OCI-LY1 (cell line): Measurements from ENCODE around the gene NPLOC4.

Experiments
- H2AFZ ChIP-seq: fragments of 200-600 bp; sonication (generic), shearing (Covaris generic); 2 replicates; pipeline ENCODE4 v1.6.0; 2014; ENCODE audit warnings: antibody characterized with exemption, mild to moderate bottlenecking, low read length
- H3F3A ChIP-seq: fragments of 200-600 bp; sonication (generic), shearing (Covaris generic); 2 replicates; pipeline ENCODE4 v1.6.0; 2014; ENCODE audit warnings: mild to moderate bottlenecking, antibody characterized with exemption, low read length, moderate library complexity; ENCODE audit not compliant: insufficient read depth
- H3K27ac ChIP-seq: fragments of 200-600 bp; sonication (generic); 2 replicates; pipeline ENCODE4 v1.5.1; 2014; ENCODE audit warnings: low read length, mixed run types, mild to moderate bottlenecking, low read depth; ENCODE audit not compliant: poor library complexity, severe bottlenecking
- H3K27me3 ChIP-seq: fragments of 200-600 bp; sonication (generic); 2 replicates; pipeline ENCODE4 v1.6.0; 2014; ENCODE audit warnings: antibody characterized with exemption, mild to moderate bottlenecking, low read length, moderate library complexity; ENCODE audit not compliant: insufficient read depth
- H3K36me3 ChIP-seq: fragments of 200-600 bp; sonication (generic); 2 replicates; pipeline ENCODE4 v1.6.1; 2014; ENCODE audit warnings: mild to moderate bottlenecking, antibody characterized with exemption, low read length, moderate library complexity, mixed read lengths; ENCODE audit not compliant: insufficient read depth
- H3K4me1 ChIP-seq: fragments of 200-600 bp; sonication (generic); 2 replicates; pipeline ENCODE4 v1.5.1; 2014; ENCODE audit warnings: mild to moderate bottlenecking, low read length, moderate library complexity; ENCODE audit not compliant: insufficient read depth, severe bottlenecking
- H3K4me2 ChIP-seq: fragments of 200-600 bp; sonication (generic), shearing (Covaris generic); 2 replicates; pipeline ENCODE4 v1.6.1; 2014; ENCODE audit warnings: low read length
- H3K4me3 ChIP-seq: fragments of 200-600 bp; sonication (generic); 2 replicates; pipeline ENCODE4 v1.5.1; 2014; ENCODE audit warnings: low read length, low read depth, mild to moderate bottlenecking, mixed read lengths; ENCODE audit not compliant: poor library complexity, severe bottlenecking
- H3K79me2 ChIP-seq: fragments of 200-600 bp; shearing (Covaris generic); 2 replicates; pipeline ENCODE4 v1.6.1; 2016; ENCODE audit warnings: mixed run types, low read length, mixed read lengths; ENCODE audit not compliant: insufficient read depth
- H3K9ac ChIP-seq: fragments of 200-600 bp; sonication (generic), shearing (Covaris generic); 2 replicates; pipeline ENCODE4 v1.6.1; 2014; ENCODE audit warnings: mild to moderate bottlenecking, low read length, mixed read lengths
- H3K9me2 ChIP-seq: fragments of 200-600 bp; sonication (generic), shearing (Covaris generic); 2 replicates; pipeline ENCODE4 v1.6.1; 2014; ENCODE audit warnings: low read depth, mild to moderate bottlenecking, low read length, mixed read lengths
- H3K9me3 ChIP-seq: fragments of 200-600 bp; shearing (Covaris generic); 2 replicates; pipeline ENCODE4 v1.6.1; 2014; ENCODE audit warnings: low read length, mixed read lengths
- H4K20me1 ChIP-seq: fragments of 200-600 bp; sonication (generic), shearing (Covaris generic); 2 replicates; pipeline ENCODE4 v1.6.0; 2016; ENCODE audit warnings: mild to moderate bottlenecking, low read length; ENCODE audit not compliant: insufficient read depth
- EZH2 ChIP-seq: fragments of 200-600 bp; sonication (generic), shearing (Covaris generic); IDR thresholded peaks from 2 replicates; pipeline ENCODE4 v1.8.0; 2017; ENCODE audit warnings: borderline replicate concordance, mixed run types, mild to moderate bottlenecking, antibody characterized with exemption, low read length, moderate library complexity, mixed read lengths
- TF ChIP-seq, protein P1 (sequence below): fragments of 200-600 bp; sonication (generic), shearing (Covaris generic); IDR thresholded peaks from 2 replicates; pipeline ENCODE4 v1.5.1; 2017; ENCODE audit warnings: mild to moderate bottlenecking, antibody characterized with exemption, low read length, moderate library complexity, mixed read lengths

NPLOC4 gene

DNA sequence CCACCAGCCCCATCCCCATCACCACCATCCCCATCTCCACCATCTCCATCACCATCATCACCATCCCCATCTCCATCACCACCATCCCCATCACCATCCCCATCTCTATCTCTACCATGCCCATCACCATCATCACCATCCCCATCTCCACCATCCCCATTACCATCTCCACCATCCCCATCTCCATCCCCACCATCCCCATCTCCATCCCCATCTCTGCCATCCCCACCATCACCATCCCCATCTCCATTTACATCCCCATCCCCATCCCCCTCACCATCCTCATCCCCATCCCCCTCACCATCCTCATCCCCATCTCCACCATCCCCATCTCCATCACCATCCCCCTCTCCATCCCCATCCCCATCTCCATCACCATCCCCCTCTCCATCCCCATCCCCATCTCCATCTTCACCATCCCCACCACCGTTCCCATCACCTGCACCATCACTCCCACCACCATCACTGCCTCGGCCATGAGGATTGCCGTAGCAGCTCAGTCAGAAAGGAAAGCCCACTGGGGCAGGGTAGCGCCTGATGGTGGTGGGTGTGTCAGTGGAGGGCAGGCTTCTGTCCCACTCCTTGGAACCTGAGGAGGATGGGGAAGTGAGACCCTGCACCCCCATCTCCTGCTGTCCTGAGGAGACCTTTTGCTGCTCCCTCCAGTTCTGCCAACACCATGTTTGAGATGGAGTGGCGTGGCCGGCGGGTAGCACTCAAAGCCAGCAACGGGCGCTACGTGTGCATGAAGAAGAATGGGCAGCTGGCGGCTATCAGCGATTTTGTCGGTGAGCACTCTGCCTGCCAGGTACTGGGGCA, 101.2 kb downstream of the NPLOC4 start:
- H3K27me3 ChIP-seq, result no peaks in the 10 kb centered on the region
- TF ChIP-seq EZH2, result no peak
- TF ChIP-seq, protein P1, sequence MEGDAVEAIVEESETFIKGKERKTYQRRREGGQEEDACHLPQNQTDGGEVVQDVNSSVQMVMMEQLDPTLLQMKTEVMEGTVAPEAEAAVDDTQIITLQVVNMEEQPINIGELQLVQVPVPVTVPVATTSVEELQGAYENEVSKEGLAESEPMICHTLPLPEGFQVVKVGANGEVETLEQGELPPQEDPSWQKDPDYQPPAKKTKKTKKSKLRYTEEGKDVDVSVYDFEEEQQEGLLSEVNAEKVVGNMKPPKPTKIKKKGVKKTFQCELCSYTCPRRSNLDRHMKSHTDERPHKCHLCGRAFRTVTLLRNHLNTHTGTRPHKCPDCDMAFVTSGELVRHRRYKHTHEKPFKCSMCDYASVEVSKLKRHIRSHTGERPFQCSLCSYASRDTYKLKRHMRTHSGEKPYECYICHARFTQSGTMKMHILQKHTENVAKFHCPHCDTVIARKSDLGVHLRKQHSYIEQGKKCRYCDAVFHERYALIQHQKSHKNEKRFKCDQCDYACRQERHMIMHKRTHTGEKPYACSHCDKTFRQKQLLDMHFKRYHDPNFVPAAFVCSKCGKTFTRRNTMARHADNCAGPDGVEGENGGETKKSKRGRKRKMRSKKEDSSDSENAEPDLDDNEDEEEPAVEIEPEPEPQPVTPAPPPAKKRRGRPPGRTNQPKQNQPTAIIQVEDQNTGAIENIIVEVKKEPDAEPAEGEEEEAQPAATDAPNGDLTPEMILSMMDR, result no peak
- peaks cover 4% of the 10 kb centered on the region for H3K4me1 ChIP-seq
- H3K4me2 ChIP-seq, result no peak overlapping the region
- H3K9me3 ChIP-seq, result no peaks in the 10 kb centered on the region
- no peaks in the 10 kb centered on the region for H3K79me2 ChIP-seq
- no peaks in the 10 kb centered on the region for H3K9me2 ChIP-seq
- peaks cover 14% of the 10 kb centered on the region; the same call in 1 of the 2 replicates for H3K36me3 ChIP-seq
- H2AFZ ChIP-seq, result no peak overlapping the region
- H3K27ac ChIP-seq, result no peak overlapping the region
- H3F3A ChIP-seq, result no peaks in the 10 kb centered on the region
- H4K20me1 ChIP-seq, result no peaks in the 10 kb centered on the region
- H3K9ac ChIP-seq, result no peak overlapping the region
- no peak overlapping the region for H3K4me3 ChIP-seq

DNA sequence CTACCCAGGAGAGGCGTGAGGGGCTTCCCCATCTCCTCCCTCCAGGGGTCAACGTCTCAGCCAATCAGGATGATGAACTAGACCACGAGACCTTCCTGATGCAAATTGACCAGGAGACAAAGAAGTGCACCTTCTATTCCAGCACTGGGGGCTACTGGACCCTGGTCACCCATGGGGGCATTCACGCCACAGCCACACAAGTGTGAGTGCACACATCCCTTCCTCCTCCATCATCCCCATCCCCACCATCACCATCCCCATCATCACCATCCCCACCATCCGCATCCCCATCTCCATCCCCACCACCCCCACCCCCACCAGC, 101.9 kb downstream of the NPLOC4 start:
- no peak overlapping the region for H3K4me2 ChIP-seq
- no peak overlapping the region for H2AFZ ChIP-seq
- H3K27me3 ChIP-seq, result no peaks in the 10 kb centered on the region
- H3F3A ChIP-seq, result no peaks in the 10 kb centered on the region
- no peaks in the 10 kb centered on the region for H4K20me1 ChIP-seq
- peaks cover 12% of the 10 kb centered on the region; the same call in 1 of the 2 replicates for H3K36me3 ChIP-seq
- TF ChIP-seq, protein P1, result no peak
- no peak for TF ChIP-seq EZH2
- H3K79me2 ChIP-seq, result no peaks in the 10 kb centered on the region
- H3K4me1 ChIP-seq, result peaks cover 4% of the 10 kb centered on the region
- no peak overlapping the region for H3K4me3 ChIP-seq
- no peaks in the 10 kb centered on the region for H3K9me3 ChIP-seq
- no peaks in the 10 kb centered on the region for H3K9me2 ChIP-seq
- no peak overlapping the region for H3K9ac ChIP-seq
- no peak overlapping the region for H3K27ac ChIP-seq

DNA sequence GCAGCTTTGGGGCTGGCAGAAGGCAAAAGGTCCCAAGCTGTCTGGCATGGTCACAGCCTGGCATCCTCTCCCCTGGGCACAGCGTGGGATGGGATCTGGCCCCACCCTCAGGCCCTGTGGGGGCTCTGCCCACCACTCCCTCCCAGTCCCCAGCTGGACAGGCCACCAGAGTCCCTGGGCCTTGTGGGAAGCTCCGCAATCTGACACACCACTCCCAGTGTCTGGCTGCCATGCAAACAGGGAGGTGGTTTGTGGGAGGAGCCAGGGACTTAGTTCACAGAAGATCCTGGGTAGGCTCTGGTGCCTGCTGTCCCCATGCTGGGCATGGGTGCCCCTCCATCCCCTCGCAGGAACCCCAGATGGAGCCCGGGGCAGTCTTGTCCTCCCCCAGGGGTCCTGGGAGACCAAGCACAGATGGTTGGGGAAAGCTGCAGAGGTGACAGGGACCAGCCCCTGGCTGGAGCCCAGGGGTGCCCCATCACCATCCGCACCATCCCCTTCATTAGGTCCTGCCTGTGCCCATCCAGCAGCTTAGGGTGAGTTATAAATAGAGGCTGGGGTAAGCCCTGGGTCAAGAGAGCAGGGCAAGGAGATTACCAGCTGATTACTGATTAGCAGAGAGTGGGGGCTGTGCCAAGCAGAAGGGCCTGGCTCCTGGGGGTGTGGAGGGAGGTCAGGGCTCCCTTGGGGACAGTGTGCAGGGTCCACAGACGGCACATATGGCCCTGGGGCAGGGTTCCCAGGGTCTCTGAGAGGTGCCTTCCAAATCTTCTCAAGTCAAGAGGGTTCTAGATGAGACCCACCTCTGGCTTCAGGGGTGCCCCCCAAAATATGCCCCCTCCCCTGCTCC, 102.5 kb downstream of the NPLOC4 start:
- H3K9ac ChIP-seq, result no peak overlapping the region

More for the DNA sequence above, 102.5 kb downstream of the NPLOC4 start:
- Histone ChIP-seq H3K4me3 (no peak overlapping the region), H3K9me3 (no peaks in the 10 kb centered on the region), H3K9me2 (no peaks in the 10 kb centered on the region), H3K4me1 (peaks cover 4% of the 10 kb centered on the region), H3K27ac (no peak overlapping the region), H3K27me3 (peaks cover under 1% of the 10 kb centered on the region; the same call in 1 of the 2 replicates), H3K4me2 (no peak overlapping the region), H2AFZ (no peak overlapping the region), H4K20me1 (no peaks in the 10 kb centered on the region), H3K36me3 (peaks cover 7% of the 10 kb centered on the region; the same call in 1 of the 2 replicates), H3K79me2 (no peaks in the 10 kb centered on the region), H3F3A (no peaks in the 10 kb centered on the region)
- TF ChIP-seq, protein P1, result no peak
- TF ChIP-seq EZH2, result no peak
